ENCODE measurements around the gene DYRK3. TPM values are rescaled to one million over a fixed set of nuclear protein-coding genes. Genes with fewer than 3 reads are reported as not detected.

The DYRK3 gene
- total and polyA plus RNA-seq, 2 of the 13 experiments (the other 11 are each of a cell fraction or from before 2014, with no cell fraction given): 0.48 to 2.8 TPM

DNA sequence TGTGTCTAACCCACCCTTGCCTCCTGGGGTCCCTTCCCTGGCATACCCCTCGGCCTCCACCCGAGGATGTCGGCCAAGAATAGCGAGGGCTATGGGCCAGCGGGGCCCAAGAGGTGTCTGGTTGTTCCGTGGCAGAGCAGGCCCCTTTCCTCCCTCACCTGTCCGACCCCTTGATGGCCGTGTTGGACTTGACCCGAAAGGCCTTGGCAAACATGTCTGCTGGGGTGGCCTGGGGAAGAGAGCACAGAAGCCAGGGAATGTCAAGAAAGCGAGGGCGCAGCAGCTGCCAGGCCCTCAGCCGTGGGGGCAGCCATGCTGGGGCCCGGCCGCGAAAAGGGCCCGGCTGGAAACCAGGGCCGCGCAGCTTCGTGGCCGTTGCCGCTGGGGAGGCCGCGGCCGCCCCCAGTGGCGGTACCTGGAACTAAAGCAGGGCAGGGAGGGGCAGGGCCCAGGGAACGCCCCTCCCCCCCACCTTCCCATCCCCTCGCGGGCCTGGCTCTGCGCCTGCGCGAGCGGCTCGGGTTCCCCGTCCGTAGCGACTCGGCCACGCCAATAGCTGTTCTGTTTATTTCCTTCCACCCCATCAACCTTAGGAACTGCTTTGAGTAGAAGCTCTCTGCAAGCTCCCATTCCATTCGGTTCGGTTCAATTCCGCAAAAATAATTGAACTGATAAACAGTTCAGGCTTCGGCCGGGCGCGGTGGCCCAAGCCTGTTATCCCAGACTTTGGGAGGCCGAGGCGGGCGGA, 23.0 kb upstream of the DYRK3 start, which contains the start of gene EIF2D (continued):
- TF ChIP-seq ZNF674 (CRISPR knock-in tag; IDR thresholded peaks at IDR 0.05; ENCODE audit: low read depth) (no peak), ZSCAN22 (CRISPR knock-in tag; IDR thresholded peaks at IDR 0.05) (0 out of 2 replicates have a peak, but pooled peaks have one; percentile 44), ZNF224 (CRISPR knock-in tag; IDR thresholded peaks at IDR 0.05) (0 out of 2 replicates have a peak, but pooled peaks have one; percentile 3), REXO4 (CRISPR knock-in tag; IDR thresholded peaks at IDR 0.05; ENCODE audit: borderline replicate concordance) (no peak), ZBTB1 (CRISPR knock-in tag; IDR thresholded peaks at IDR 0.05; ENCODE audit: borderline replicate concordance) (no peak), GLI4 (CRISPR knock-in tag; IDR thresholded peaks at IDR 0.05; ENCODE audit: borderline replicate concordance) (peak; percentile 80; the same call in 1 of the 2 replicates), SRSF9 (IDR thresholded peaks at IDR 0.05; ENCODE audit: borderline replicate concordance, insufficient read depth, low read depth, low read length, poor library complexity, severe bottlenecking) (no peak), SKI (IDR thresholded peaks at IDR 0.05; ENCODE audit: partially characterized antibody) (peak; percentile 44), ZNF24 (IDR thresholded peaks at IDR 0.05) (peak; percentile 78), KDM5B (CRISPR knock-in tag; IDR thresholded peaks at IDR 0.05; ENCODE audit: borderline replicate concordance) (peak; percentile 93), CEBPG (CRISPR knock-in tag; IDR thresholded peaks at IDR 0.05) (no peak; the same call in 1 of the 2 replicates)
- TF ChIP-seq, protein P1, sequence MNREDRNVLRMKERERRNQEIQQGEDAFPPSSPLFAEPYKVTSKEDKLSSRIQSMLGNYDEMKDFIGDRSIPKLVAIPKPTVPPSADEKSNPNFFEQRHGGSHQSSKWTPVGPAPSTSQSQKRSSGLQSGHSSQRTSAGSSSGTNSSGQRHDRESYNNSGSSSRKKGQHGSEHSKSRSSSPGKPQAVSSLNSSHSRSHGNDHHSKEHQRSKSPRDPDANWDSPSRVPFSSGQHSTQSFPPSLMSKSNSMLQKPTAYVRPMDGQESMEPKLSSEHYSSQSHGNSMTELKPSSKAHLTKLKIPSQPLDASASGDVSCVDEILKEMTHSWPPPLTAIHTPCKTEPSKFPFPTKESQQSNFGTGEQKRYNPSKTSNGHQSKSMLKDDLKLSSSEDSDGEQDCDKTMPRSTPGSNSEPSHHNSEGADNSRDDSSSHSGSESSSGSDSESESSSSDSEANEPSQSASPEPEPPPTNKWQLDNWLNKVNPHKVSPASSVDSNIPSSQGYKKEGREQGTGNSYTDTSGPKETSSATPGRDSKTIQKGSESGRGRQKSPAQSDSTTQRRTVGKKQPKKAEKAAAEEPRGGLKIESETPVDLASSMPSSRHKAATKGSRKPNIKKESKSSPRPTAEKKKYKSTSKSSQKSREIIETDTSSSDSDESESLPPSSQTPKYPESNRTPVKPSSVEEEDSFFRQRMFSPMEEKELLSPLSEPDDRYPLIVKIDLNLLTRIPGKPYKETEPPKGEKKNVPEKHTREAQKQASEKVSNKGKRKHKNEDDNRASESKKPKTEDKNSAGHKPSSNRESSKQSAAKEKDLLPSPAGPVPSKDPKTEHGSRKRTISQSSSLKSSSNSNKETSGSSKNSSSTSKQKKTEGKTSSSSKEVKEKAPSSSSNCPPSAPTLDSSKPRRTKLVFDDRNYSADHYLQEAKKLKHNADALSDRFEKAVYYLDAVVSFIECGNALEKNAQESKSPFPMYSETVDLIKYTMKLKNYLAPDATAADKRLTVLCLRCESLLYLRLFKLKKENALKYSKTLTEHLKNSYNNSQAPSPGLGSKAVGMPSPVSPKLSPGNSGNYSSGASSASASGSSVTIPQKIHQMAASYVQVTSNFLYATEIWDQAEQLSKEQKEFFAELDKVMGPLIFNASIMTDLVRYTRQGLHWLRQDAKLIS (CRISPR knock-in tag; IDR thresholded peaks at IDR 0.05): 0 out of 2 replicates have a peak, but pooled peaks have one; percentile 58
- TF ChIP-seq, protein P2, sequence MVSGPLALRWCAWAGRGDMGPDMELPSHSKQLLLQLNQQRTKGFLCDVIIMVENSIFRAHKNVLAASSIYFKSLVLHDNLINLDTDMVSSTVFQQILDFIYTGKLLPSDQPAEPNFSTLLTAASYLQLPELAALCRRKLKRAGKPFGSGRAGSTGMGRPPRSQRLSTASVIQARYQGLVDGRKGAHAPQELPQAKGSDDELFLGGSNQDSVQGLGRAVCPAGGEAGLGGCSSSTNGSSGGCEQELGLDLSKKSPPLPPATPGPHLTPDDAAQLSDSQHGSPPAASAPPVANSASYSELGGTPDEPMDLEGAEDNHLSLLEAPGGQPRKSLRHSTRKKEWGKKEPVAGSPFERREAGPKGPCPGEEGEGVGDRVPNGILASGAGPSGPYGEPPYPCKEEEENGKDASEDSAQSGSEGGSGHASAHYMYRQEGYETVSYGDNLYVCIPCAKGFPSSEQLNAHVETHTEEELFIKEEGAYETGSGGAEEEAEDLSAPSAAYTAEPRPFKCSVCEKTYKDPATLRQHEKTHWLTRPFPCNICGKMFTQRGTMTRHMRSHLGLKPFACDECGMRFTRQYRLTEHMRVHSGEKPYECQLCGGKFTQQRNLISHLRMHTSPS (CRISPR knock-in tag; IDR thresholded peaks at IDR 0.05; ENCODE audit: low read depth): peak; percentile 64; the same call in 1 of the 2 replicates
- TF ChIP-seq, protein P3, sequence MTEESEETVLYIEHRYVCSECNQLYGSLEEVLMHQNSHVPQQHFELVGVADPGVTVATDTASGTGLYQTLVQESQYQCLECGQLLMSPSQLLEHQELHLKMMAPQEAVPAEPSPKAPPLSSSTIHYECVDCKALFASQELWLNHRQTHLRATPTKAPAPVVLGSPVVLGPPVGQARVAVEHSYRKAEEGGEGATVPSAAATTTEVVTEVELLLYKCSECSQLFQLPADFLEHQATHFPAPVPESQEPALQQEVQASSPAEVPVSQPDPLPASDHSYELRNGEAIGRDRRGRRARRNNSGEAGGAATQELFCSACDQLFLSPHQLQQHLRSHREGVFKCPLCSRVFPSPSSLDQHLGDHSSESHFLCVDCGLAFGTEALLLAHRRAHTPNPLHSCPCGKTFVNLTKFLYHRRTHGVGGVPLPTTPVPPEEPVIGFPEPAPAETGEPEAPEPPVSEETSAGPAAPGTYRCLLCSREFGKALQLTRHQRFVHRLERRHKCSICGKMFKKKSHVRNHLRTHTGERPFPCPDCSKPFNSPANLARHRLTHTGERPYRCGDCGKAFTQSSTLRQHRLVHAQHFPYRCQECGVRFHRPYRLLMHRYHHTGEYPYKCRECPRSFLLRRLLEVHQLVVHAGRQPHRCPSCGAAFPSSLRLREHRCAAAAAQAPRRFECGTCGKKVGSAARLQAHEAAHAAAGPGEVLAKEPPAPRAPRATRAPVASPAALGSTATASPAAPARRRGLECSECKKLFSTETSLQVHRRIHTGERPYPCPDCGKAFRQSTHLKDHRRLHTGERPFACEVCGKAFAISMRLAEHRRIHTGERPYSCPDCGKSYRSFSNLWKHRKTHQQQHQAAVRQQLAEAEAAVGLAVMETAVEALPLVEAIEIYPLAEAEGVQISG (CRISPR knock-in tag; IDR thresholded peaks at IDR 0.05): peak; percentile 98
- TF ChIP-seq, protein P4, sequence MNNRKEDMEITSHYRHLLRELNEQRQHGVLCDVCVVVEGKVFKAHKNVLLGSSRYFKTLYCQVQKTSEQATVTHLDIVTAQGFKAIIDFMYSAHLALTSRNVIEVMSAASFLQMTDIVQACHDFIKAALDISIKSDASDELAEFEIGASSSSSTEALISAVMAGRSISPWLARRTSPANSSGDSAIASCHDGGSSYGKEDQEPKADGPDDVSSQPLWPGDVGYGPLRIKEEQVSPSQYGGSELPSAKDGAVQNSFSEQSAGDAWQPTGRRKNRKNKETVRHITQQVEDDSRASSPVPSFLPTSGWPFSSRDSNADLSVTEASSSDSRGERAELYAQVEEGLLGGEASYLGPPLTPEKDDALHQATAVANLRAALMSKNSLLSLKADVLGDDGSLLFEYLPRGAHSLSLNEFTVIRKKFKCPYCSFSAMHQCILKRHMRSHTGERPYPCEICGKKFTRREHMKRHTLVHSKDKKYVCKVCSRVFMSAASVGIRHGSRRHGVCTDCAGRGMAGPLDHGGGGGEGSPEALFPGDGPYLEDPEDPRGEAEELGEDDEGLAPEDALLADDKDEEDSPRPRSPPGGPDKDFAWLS (CRISPR knock-in tag; IDR thresholded peaks at IDR 0.05; ENCODE audit: borderline replicate concordance): no peak
- TF ChIP-seq, protein P5, sequence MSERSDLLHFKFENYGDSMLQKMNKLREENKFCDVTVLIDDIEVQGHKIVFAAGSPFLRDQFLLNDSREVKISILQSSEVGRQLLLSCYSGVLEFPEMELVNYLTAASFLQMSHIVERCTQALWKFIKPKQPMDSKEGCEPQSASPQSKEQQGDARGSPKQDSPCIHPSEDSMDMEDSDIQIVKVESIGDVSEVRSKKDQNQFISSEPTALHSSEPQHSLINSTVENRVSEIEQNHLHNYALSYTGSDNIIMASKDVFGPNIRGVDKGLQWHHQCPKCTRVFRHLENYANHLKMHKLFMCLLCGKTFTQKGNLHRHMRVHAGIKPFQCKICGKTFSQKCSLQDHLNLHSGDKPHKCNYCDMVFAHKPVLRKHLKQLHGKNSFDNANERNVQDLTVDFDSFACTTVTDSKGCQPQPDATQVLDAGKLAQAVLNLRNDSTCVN (CRISPR knock-in tag; IDR thresholded peaks at IDR 0.05; ENCODE audit: borderline replicate concordance): peak; percentile 85; the same call in 1 of the 2 replicates
